GM12874 (cell line): ENCODE data around the gene CPAMD8.

Experiments used
- CTCF ChIP-seq: IDR thresholded peaks from 2 replicates; pipeline ENCODE4 v1.5.1; 2011; ENCODE audit warnings: low read depth, mild to moderate bottlenecking, control low read depth, low read length, moderate library complexity; ENCODE audit not compliant: insufficient read depth

Gene CPAMD8

GRCh38 chr19:16889883-16890460 lies 136.6 kb downstream of the CPAMD8 start:
- TF ChIP-seq CTCF, result no peak

GRCh38 chr19:16889366-16889882 lies 137.2 kb downstream of the CPAMD8 start:
- TF ChIP-seq CTCF, result no peak

GRCh38 chr19:16888629-16889365 lies 137.8 kb downstream of the CPAMD8 start, which contains the start of gene F2RL3:
Gene F2RL3 (plus strand): TSS chr19:16888999. CDS start chr19:16889190, 191 bp downstream.
- TF ChIP-seq CTCF, result no peak

- TF ChIP-seq CTCF, result no peak
Measured at GRCh38 chr19:16887353-16888265, 139.0 kb downstream of the CPAMD8 start.

- TF ChIP-seq CTCF, result no peak
Measured at GRCh38 chr19:16886305-16886880, 140.2 kb downstream of the CPAMD8 start.

GRCh38 chr19:16885166-16885565 lies 141.4 kb downstream of the CPAMD8 start:
- no peak for TF ChIP-seq CTCF

GRCh38 chr19:16883522-16883921 lies 143.1 kb downstream of the CPAMD8 start:
- no peak for TF ChIP-seq CTCF
